Mesodermal cell (in vitro differentiated cells): ENCODE results near the gene UBA1.

Experiments
- H3K27ac ChIP-seq: 2 replicates; pipeline ENCODE4 v1.7.0; 2013; ENCODE audit warnings: mild to moderate bottlenecking, low read depth, low read length, moderate library complexity; ENCODE audit not compliant: severe bottlenecking
- H3K36me3 ChIP-seq: 2 replicates; pipeline ENCODE4 v1.7.1; 2013; ENCODE audit warnings: mild to moderate bottlenecking, low read length, moderate library complexity; ENCODE audit not compliant: control insufficient read depth, insufficient read depth
- H3K4me1 ChIP-seq: one replicate; pipeline ENCODE4 v1.7.1; 2013; ENCODE audit warnings: mild to moderate bottlenecking, low read length; ENCODE audit not compliant: insufficient read depth, control insufficient read depth, poor library complexity, severe bottlenecking
- H3K4me3 ChIP-seq: 2 replicates; pipeline ENCODE4 v1.7.0; 2013; ENCODE audit warnings: low read length, control low read depth, mild to moderate bottlenecking; ENCODE audit not compliant: insufficient read depth, poor library complexity, severe bottlenecking; ENCODE audit errors: extremely low read depth
- H3K9me3 ChIP-seq: 2 replicates; pipeline ENCODE4 v1.7.1; 2013; ENCODE audit warnings: mild to moderate bottlenecking, low read length, moderate library complexity; ENCODE audit not compliant: control insufficient read depth
- WGBS, 2 experiments: methylation state at CpG; one replicate each; pipeline ENCODE4 v1.1.5; 2013; ENCODE audit warnings: missing lambda C conversion rate in 2 of 2; ENCODE audit not compliant: insufficient coverage in 2 of 2; 5-methylcytosine and 5-hydroxymethylcytosine counted together

Gene UBA1

DNA sequence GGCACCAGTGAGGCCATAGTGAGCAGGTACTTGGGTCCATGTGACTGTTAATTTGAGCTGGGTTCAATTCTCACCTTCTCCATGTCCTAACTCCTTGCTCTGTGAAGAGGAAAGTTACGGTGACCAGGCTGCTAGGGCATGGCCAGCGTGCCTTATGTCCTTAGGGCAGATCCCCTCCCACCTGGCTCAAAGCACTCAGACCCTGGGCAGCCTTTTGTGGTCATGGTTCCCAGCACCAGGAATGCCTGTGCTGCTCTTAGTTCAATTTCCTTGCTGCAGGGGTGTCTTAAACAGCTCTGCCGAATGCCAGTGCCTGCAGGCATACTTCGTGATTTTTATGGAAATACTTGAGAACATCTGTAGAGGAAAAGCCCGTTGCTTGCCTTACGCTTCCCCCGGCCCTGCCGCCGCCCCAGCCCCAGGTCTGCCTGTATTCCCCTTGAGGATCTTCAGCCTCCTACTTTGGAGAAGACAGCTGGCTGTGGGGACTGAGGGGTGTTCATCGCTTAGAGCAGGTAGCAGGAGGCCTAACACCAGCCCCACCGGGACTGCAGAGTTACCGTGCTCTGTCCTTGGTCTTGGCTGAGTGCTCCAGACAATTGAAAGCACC lies 21.8 kb downstream of the UBA1 start:
- Histone ChIP-seq H3K36me3 (peaks cover 55% of the 10 kb centered on the region), H3K4me3 (no peak overlapping the region), H3K27ac (no peak overlapping the region), H3K4me1 (peaks cover 7% of the 10 kb centered on the region), H3K9me3 (no peaks in the 10 kb centered on the region)
- WGBS, 2 experiments: 89 to 100% methylated on average over 5 to 7 of the region's 12 CpGs

DNA sequence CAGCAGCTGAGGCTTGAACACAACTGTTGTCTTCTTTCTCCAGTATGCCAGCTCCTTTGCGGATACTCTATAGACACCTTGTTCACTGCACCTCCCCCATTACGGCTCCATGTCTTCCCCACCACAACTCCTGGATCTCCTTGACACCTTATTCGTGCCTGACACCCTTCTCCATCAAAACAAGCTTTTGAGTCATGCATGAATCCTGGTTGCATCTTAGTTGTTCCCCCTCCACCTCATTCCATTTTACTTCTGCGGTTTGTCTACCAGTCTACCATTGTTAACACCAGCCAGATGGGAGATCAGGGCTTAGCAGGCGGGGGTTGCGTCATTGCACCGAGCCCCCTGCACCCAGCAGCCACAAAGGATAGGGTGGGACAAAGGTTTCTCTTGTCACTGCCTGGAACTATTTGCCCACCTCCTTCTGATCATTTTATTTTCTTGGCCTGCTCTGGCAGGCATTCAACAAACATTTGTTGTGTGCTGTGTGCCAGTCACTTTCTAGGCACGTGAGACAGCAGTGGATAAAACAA lies 22.8 kb downstream of the UBA1 start:
- Histone ChIP-seq H3K36me3 (peaks cover 50% of the 10 kb centered on the region), H3K4me1 (peaks cover 7% of the 10 kb centered on the region), H3K4me3 (no peak overlapping the region), H3K9me3 (no peaks in the 10 kb centered on the region), H3K27ac (peak overlapping the region; percentile 93)
- WGBS, 2 experiments: 74 to 100% methylated on average over 2 to 3 of the region's 8 CpGs

DNA sequence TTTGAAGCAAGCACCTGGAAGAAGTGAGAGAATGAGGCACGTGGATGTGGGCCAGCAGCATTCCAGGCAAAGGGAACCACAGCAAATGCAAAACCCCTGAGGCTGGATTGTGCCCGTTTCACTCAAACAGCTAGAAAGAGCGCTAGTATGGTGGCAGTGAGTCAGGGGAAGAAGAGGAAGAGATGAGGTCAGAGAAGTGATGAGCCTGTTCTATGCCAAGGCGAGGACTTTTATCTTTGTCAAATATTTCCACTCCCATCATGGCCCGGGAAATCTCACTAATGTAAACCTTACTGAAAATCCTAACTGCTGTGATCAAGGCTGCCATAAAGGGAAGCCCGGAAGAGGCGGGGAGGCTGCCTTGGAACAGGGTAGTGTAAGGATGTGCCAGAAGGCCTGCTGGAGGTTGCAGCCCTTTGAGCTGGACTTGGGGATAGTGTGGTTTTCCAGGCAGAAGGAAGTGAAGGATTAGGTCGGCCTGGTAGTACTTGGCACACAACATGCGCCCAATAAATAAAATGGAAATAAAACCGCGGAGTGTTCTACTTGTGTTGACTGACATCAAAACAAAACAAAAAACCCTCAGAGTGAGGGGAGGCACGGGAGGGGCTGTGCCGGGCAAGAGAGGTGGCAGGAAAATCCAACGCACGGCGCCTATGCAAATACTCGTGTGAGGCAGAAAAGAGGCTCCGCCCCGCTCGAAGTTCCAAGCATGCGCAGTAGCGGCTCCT lies 23.7 kb downstream of the UBA1 start:
- Histone ChIP-seq H3K27ac (peak overlapping the region; percentile 93), H3K36me3 (peaks cover 43% of the 10 kb centered on the region), H3K4me1 (peaks cover 7% of the 10 kb centered on the region), H3K4me3 (peak overlapping the region; percentile 14), H3K9me3 (no peaks in the 10 kb centered on the region)
- 7 to 23% methylated on average over 5 to 12 of the region's 22 CpGs for WGBS, 2 experiments

DNA sequence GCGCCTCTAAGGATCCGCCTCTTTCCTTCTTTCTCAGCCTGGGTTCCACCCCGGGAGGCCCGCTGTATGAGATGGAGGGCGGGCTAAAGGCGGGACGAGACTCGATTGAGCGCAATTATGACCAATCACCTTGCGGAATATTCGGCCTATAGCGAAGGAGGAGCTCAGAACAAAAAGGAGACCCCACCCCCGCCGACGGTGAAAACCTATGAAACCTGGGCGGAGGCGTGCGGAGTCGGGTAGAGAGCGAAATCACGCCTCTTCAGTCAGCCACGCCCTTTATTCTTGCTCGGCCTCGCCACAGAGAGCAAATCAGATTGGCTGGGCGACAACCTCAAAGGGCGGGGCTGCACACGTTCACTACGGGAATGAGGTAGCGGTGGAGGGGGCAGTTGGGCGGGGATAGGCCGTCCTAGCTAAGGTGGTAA lies 24.2 kb downstream of the UBA1 start:
- peak overlapping the region; percentile 97 for H3K27ac ChIP-seq
- no peaks in the 10 kb centered on the region for H3K9me3 ChIP-seq
- H3K4me3 ChIP-seq: peak overlapping the region; percentile 68
- 0% methylated on average over 7 of the region's 31 CpGs for WGBS, 2 experiments
- peaks cover 40% of the 10 kb centered on the region for H3K36me3 ChIP-seq
- peaks cover 7% of the 10 kb centered on the region for H3K4me1 ChIP-seq

DNA sequence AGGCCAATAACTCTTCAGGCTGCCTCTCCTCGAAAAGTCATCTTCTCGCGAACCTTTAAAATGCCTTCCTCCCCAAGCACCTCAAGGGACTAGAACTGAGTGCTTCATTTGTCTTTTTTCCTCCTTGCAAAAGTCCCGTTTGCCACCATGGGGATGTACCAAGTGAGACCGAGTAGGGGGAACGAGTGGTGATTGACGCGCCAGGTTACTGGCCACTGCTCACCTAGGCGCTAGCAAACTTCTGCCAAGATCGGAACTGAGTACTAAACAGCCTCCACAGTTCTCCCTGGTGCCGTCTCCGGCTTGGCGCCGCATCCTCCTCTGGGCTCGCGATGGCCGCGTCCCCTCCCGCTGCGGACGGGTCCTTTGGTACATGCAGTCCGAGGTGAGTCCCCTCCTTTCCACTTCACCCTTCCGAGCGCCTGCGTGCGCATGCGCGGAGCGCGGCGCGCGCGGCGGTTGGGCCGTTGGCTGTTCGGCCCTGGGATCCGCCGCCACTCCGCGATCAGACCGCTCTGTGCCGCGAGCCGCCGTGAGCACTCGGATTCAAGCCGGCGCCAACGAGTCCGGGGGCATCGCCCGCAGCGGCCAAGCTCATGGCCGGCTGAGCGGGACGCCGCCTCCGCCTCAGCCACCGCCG lies 24.8 kb downstream of the UBA1 start, which contains the start of gene CDK16:
Gene CDK16, plus strand, starts transcription at position 402 of the 640 bp plus-strand sequence. CDS start 4,877 bp downstream, outside the sequence.
- Histone ChIP-seq H3K4me3 (peak within 1 kb of the TSS; percentile 68), H3K36me3 (peaks cover 40% of the 10 kb centered on the region), H3K4me1 (peaks cover 7% of the 10 kb centered on the region), H3K27ac (peak within 1 kb of the TSS; percentile 97), H3K9me3 (no peaks in the 10 kb centered on the region)
- 0% methylated on average over 37 of the region's 61 CpGs; no CpG with 5 or more reads in 1 of the 2 experiments for WGBS, 2 experiments

DNA sequence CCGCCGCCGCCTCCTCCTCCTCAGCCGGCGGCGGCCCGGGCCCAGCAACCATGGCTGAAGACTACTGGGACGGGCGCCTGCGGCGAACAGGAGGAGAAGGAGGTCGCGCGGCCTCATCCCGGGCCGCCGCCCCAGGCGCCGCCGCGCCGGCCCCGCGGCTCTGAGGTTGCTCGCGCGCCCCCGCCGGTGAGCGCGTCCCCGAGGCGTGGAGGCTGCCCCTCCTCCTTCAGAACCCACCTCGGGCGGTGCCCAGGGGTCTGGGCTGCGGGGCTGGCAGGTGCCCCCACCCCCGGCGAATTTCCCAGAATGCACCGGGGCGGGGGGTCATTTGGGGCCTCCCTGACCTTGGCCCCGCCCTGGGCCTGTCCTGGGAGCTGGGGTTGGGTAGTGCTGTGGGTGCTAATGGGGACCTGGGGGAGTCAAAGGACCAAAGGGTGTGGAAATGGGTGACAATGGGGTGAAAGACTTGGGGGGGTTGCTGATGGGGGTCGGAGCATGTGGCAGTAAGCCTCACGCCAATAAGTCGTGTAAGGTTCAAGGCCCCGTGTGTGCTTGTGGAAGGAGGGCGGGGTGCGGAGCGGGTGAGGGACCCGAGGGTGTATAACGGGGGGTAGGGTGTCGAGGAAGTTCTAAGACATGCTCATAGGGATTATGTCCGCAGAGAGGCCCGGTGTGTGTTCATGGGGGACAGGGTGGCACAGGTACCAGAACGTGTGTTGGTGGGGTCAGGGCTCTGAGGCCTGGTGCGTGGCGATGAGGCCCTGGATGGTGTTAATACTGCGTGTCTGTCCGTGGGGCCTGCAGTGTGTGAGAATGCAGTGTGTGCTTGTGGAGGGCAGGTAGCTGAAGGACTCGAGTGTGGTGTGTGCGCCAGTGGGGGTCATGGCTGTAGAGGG lies 25.5 kb downstream of the UBA1 start:
- Histone ChIP-seq H3K36me3 (peaks cover 40% of the 10 kb centered on the region), H3K27ac (peak overlapping the region; percentile 97), H3K9me3 (no peaks in the 10 kb centered on the region), H3K4me3 (peak overlapping the region; percentile 68), H3K4me1 (peaks cover 7% of the 10 kb centered on the region)
- 3 to 20% methylated on average over 1 to 12 of the region's 60 CpGs for WGBS, 2 experiments

DNA sequence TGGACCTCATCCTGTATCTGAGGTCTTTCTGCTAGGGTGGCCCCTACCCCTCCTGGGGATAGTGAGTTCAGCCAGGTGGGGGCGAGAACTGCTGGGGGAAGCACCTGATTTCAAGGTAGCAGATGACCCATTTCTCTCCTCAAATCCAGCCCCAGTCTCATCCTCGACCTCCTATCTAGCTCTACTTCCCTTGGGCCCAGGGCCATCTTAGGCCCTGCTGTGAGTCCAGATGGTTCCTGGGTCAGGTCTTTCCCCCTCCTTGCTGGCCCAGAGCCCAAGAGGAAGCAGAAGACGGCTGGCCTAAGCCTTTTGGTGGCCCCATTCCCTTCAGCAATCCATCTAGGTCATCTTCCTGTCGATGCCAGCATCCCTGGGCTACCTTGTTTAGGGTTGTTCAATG lies 28.1 kb downstream of the UBA1 start:
- Histone ChIP-seq H3K4me1 (no peaks in the 10 kb centered on the region), H3K9me3 (no peaks in the 10 kb centered on the region), H3K27ac (no peak overlapping the region), H3K36me3 (peaks cover 50% of the 10 kb centered on the region), H3K4me3 (no peak overlapping the region)
- 100% methylated on average over 1 of the region's 4 CpGs; no CpG with 5 or more reads in 1 of the 2 experiments for WGBS, 2 experiments

DNA sequence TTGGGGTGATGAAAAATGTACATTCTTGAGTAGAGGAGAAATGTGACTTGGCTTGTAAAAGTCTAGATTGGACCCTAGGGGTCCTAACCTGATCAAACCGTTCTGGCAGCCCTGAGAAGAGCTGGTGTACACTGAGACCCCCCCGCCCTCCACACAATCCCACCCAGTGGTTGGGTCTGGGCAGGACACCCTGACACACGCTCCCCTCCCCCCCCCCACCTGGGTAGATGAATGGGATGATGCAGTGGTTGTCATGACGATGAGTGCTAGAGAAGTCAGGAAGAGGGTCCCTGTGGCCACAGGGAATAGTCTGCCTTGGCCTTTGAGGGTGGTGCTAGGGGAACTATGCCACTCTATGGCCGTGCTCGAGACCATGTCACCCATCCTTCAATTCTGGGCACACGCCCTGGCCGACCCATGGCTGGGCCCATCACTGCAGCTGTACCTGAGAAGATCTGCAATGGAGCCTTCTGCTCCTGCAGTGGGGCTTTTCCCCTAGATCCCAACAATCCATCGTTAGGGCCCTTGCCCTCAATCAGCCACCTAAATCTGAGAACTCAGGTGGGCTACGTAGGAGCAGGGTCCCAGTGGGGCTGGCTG lies 29.2 kb downstream of the UBA1 start:
- WGBS, 2 experiments: 94 to 100% methylated on average over 4 of the region's 10 CpGs
- Histone ChIP-seq H3K27ac (no peak overlapping the region), H3K4me1 (no peaks in the 10 kb centered on the region), H3K4me3 (no peak overlapping the region), H3K36me3 (peaks cover 58% of the 10 kb centered on the region), H3K9me3 (no peaks in the 10 kb centered on the region)

DNA sequence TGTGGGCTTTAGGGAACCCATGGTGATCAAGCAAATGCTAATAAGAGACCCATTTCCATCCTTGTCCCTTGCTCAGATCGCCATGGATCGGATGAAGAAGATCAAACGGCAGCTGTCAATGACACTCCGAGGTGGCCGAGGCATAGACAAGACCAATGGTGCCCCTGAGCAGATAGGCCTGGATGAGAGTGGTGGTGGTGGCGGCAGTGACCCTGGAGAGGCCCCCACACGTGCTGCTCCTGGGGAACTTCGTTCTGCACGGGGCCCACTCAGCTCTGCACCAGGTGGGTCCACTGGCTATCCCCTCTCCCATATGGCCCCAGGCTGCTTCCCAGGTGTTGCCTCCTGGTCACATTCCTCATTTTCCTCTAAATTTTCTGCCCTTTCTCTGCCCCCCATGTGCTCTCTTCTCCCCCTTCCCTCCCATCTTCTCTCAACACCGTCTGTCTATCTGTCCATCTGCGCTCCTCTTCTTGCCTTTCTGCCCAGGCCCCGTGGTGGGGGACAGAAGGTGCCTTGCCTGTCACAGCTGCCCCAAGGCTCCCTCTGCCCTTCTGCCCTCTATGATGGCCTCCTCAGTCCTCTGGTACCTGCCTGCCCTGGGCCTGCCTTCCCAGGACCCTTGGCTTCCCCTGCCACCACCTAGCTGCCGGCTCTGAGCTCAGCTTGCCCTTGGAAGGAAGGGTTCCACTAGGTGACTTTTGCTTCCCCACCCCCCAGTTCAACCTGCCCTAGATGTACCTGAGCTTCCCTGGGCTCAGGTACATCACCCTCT lies 30.0 kb downstream of the UBA1 start:
- no peaks in the 10 kb centered on the region for H3K4me1 ChIP-seq
- H3K9me3 ChIP-seq: no peaks in the 10 kb centered on the region
- H3K36me3 ChIP-seq: peaks cover 64% of the 10 kb centered on the region
- 92 to 100% methylated on average over 3 to 5 of the region's 13 CpGs for WGBS, 2 experiments
- no peak overlapping the region for H3K27ac ChIP-seq
- H3K4me3 ChIP-seq: no peak overlapping the region
